HG03159 (cell line): Measurements from ENCODE around the gene MYLK2.
"Not testable (repeated sequence)": the region's sequence is repeated elsewhere in the genome, so short reads cannot be mapped to it uniquely, and the experiment has no call there.

ENCODE experiments used
- ATAC-seq: cut with Tn5 transposase; IDR thresholded peaks from one replicate; pipeline ENCODE4 v1.9.1; 2021; ENCODE audit warnings: mild to moderate bottlenecking, moderate library complexity; ENCODE audit not compliant: unreplicated experiment

MYLK2 gene

DNA sequence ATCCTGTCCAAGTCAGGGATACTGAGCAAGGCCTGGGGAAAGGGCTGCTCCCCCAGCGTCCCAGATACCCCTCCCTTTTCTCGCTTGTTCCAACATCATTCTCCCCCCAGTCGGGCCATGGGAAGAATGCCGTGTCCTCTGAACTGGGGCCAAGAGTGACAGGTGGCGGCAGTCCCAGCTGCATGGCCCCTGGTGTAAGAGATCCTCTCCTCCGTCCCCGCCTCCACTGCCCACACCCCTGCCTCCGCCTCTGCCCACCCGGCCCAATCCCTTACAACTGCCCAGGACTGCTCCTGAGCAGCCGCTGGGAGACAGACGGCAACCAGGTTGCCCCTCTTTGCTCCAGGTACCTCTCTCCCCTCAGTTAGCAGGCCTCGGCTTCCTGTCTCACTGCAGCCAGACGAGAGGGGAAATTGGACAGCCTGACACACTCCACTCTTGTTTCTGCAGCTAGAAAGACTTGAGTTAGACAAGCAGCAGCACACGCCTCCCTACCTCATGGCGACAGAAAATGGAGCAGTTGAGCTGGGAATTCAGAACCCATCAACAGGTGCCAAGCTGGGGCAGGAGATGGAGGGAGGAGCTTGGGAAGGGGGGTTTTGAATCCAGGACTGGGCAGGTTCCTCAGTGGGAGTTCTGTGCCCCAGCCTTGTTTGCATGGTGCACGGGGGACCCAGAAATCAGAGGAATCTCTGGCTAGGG lies at the start of gene MYLK2:
Gene MYLK2 (plus strand): TSS at position 274 of the 702 bp plus-strand sequence. CDS start 225 bp downstream, at position 499.
- ATAC-seq, result no peak

GRCh38 chr20:31769681-31770080 lies 49.5 kb upstream of the MYLK2 start:
- ATAC-seq, result no peak

DNA sequence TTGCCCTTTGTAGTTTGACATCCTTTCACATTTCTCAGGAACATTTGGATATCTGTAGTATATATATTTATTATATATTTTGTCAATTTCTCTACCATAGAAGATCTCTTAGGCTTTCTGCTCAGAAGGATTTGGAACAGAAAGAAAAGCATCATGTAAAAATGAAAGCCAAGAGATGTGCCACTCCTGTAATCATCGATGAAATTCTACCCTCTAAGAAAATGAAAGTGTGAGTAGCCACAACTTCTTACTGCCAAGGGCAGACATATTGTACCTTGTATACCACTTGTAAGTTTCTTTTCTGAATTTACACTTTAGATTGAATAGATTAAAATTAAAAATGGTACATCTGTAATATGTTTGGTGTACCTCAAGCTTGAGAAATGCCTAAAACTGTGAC lies 48.9 kb upstream of the MYLK2 start:
- no peak for ATAC-seq

DNA sequence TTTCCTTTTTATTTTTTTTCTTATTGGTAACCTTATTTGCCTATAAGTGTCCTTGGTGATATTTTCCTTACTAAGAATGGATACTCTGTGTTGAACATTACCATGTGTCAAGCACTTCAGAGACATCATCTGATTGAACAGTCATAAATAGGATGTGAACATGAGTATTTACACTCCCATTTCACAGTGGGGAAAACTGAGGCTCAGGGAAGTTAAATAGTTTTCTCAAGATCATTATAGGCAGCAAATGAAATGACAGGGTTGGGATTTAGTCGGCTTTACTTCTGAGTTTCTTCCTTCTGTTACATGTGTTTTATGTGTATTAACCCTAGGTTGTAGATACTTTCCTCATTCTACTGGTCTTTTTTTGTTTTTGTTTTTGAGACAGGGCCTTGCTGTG lies 44.7 kb upstream of the MYLK2 start:
- ATAC-seq, result no peak

GRCh38 chr20:31780839-31781238 lies 38.3 kb upstream of the MYLK2 start:
- ATAC-seq, result no peak

DNA sequence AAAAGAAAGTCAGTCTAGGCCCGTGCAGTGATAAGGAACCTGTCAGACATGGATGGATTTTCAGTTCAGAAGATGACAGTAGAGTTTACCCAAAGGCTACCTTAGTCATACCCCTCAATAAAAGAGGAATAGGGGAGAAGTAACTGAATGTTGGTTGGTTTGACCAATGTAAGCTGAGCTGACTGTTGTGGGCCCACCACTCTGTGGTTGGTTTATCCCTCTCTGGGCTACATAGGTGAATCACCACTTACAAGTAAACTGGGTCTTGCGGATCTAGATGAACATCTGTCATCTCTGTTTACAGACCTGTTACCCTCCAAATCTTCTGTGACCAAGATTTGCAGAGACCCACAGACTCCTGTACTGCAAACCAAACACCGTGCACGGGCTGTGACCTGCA lies 37.2 kb upstream of the MYLK2 start:
- ATAC-seq, result no peak

GRCh38 chr20:31784354-31785044 lies 34.7 kb upstream of the MYLK2 start:
- ATAC-seq, result no peak

DNA sequence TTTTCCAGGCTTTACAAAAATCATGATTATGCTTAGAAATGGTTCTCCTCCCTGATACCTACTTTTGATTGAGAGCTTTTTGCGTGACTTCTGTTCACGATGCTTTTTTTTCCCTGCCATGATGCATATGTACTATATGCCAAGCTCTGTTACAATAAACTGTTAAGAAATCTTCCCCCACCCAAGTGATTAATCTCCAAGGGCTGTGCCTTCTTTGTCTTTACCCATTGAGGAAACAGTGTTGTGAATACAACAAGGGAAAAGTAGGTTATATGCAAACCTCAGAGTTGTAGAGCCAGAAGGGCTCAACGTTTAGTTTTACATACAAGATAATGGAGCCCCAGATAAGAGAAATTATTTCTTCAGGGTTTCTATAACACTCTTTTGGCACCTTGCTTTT lies 34.1 kb upstream of the MYLK2 start:
- ATAC-seq, result no peak

DNA sequence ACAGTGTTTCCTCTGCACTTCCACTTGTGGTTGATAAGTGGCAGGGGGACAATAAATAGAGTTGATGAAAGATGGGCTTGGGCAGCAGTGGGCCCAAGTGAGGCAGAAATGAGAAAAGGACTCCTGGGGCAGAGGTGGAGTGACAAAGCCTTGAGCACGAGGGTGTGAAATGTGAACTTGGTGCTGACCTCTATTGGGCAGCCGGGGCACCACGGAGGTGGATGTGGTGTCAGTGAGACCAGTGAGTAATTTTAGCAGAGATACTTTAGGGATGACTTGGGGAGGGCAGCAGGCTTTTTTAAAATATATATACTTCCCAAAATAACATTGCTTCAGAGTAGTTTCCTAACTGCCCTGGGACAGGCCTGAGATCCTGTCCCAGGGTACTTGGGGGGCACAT lies 30.6 kb upstream of the MYLK2 start:
- no peak for ATAC-seq

- ATAC-seq, result no peak
Observed at GRCh38 chr20:31790401-31790800, 28.8 kb upstream of the MYLK2 start.

- ATAC-seq, result no peak
Observed at GRCh38 chr20:31797364-31797763, 21.8 kb upstream of the MYLK2 start.

GRCh38 chr20:31801508-31801907 lies 17.6 kb upstream of the MYLK2 start:
- no peak for ATAC-seq

DNA sequence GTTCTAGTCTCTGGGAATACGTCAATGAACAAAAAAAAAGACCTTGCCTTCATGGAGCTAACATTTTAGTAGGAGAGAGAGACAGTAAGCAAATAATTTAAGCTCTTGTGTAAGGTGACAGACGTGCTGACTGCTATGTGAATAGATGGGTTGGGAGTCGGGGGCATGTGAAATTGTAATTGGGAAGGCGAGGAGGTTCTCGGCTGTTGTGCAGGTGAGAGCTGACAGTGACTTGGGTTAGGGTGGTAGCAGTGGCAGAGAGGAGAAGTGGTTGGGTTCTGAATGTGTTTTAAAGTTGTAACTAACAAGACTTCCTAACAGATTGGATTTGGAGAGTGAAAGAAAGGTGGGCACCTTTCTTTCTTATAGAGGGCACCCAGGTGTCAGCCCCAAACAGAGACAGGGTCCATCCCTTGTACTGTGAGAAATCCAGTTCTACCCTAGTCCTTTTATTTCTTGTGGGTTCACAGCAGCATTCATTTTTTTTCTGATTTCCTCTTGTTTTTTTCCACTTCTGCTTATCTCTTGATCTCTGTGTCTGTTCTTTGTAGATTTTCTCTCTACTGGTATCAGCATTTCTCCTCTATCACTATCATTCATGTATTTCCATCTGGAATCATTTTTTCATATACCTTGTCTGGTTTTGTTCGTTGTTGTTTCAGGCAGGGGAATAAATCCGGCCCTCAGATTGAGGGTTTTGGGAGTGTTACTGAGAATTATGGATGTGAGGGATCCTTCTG lies 15.4 kb upstream of the MYLK2 start:
- ATAC-seq, result no peak

DNA sequence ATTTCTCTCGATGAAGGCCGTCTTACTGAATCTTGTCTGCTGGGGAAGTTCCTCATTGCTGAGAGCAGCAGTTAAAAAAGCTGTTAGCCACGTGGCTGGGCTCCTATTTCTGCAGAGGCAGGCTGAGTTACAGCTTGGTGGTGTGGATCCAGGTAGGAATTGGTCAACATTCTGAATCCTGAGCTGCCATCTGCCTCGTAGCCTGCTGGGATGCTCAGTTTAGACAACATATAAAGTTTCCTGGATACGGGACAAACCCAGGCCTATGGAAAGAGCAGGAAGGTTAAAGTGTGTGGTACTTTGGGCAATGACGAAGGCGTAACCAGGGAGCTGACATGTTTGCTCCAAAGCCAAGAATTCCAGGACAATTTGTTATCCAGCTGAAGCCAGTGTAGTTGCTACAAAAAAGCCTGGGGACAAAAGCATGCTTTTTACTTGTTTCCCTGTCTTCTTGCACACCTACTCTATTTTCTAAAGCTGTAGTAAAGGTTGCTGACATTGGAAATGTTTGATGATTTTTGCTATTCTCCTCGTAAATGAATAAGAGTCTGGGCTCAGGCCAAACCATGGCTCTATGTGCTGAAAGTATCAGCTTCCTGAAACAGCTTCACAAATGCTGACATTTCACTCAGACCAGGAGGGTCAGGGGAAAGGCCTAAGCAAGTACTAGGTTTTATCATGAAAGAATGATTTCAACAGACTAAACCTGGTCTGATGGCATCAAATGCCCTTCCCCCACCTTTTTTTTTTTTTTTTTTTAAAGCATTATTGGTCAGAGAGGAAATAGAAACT lies 12.4 kb upstream of the MYLK2 start:
- ATAC-seq, result no peak

- ATAC-seq, result no peak
Observed at GRCh38 chr20:31808481-31808880, 10.7 kb upstream of the MYLK2 start.

GRCh38 chr20:31809661-31810060 lies 9.5 kb upstream of the MYLK2 start:
- no peak for ATAC-seq

- ATAC-seq, result no peak
Observed at GRCh38 chr20:31811198-31811597, 8.0 kb upstream of the MYLK2 start.

DNA sequence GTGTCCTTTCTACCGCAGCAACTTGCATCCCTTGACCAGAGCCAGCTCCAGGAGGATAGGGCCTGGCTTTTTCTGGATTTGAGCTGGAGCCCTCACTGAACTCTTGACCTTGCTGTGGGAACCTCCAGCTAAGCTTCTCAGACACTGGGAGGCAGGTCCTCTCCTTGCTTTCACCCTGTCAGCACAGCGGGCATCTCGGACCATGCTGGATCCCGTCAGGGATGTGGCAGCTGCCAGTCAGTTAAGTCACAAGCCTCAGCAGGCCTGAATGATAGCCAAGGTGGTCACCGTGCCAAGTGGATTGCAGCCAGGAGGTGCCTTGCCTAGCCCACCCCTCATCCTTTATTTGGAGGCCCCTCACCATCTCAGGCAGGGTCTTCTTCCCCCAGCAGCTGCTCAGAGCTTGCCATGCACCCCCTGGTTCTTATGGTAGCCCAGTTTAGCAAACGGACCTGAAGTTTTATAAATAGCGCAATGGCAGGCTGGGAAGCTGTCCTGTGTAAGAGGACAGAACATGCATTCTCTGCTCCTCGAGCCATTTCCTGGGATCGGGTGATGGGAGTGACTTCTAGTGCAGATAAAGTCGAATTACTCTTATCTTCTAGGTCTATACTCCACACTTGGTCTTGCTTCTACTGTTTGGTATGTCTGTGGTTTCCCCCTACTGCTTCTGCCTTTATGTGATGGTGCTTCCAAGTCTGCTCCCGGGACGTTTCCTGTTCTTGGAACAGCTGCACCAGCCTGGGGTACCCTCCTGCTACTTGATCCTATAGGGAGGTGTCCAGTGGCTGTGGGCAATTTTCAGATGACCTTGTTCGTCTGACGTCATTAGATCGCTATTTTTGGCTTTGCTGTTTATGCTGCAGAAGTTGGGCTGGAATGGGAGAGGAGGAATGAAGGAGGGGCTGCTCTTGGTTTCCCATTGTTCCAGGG lies 7.1 kb upstream of the MYLK2 start:
- no peak for ATAC-seq

GRCh38 chr20:31813611-31814010 lies 5.5 kb upstream of the MYLK2 start:
- ATAC-seq, result no peak

DNA sequence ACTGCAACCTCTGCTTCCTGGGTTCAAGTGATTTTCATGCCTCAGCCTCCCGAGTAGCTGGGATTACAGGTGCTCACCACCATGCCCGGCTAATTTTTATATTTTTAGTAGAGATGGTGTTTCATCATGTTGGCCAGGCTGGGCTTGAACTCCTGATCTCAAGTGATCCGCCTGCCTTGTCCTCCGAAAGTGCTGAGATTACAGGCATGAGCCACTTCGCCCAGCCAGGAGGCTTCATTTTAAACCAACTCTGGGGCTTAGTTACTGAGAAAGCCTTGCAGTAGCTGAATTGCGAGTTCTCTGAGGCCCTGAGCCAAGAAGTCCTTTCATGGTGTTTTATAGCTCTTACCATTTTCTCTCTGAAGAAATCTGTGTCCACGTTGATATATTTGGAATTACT lies 5.0 kb upstream of the MYLK2 start:
- ATAC-seq, result not testable (repeated sequence)
